Vagina (tissue), 2 donors: Measurements from ENCODE around the gene NR3C2. TPM values are rescaled to one million over a fixed set of nuclear protein-coding genes. Genes with fewer than 3 reads are reported as not detected.

Experiments
- DNase-seq, 2 donors: peaks; one replicate each; pipeline ENCODE4 v3.0.0-alpha.2; 2017; ENCODE audit errors: extremely low spot score in 2 of 2
- H3K27ac ChIP-seq: fragments of 200-600 bp; sonication (generic); one replicate; pipeline ENCODE4 v1.5.1; 2019
- H3K27me3 ChIP-seq: fragments of 200-600 bp; sonication (generic); one replicate; pipeline ENCODE4 v1.5.1; 2019
- H3K36me3 ChIP-seq, 2 donors: fragments of 200-600 bp; sonication (generic); one replicate each; pipeline ENCODE4 v1.5.1; 2017 to 2019
- H3K4me1 ChIP-seq: fragments of 200-600 bp; sonication (generic); one replicate; pipeline ENCODE4 v1.5.1; 2019
- H3K4me3 ChIP-seq, 2 donors: fragments of 200-600 bp; sonication (generic); 1 replicate in 1 of 2; 2 replicates in 1 of 2; pipeline ENCODE4 v1.5.1; 2016 to 2019
- H3K9me3 ChIP-seq: fragments of 200-600 bp; sonication (generic); one replicate; pipeline ENCODE4 v1.5.1; 2019
- POLR2A ChIP-seq, 2 donors: fragments of 450-650 bp; IDR thresholded peaks; one replicate each; pipeline ENCODE4 v1.6.1; 2017; ENCODE audit warnings: antibody characterized with exemption in 2 of 2, mild to moderate bottlenecking in 2 of 2, moderate library complexity in 2 of 2
- POLR2AphosphoS5 ChIP-seq, 2 donors: sonication (generic); formaldehyde crosslinking; IDR thresholded peaks; one replicate each; pipeline ENCODE4 v1.9.0; 2017; ENCODE audit warnings: antibody characterized with exemption in 2 of 2, mild to moderate bottlenecking in 2 of 2, low read depth in 1 of 2; ENCODE audit not compliant: insufficient read depth in 1 of 2
- intact Hi-C: fragments of 100-400 bp; cut with DNase I; formaldehyde crosslinking; loops from one replicate; pipeline ENCODE4 v1.15.1; 2023
- total RNA-seq: library from RNA; depleted of rRNA; stranded (reverse); fragments of >200 nt; gene quantifications from one replicate; pipeline ENCODE4 v1.2.3, GENCODE V29; 2016
- TF ChIP-seq, protein P1 (sequence below), 3 experiments: fragments of 450-650 bp in 2 of 3; fragments of 200-600 bp in 1 of 3; sonication (generic) in 1 of 3; IDR thresholded peaks; one replicate each; pipeline ENCODE4 v1.5.1; 2017 to 2019; ENCODE audit warnings: antibody characterized with exemption in 3 of 3, mild to moderate bottlenecking in 2 of 3, moderate library complexity in 2 of 3

NR3C2 gene
- total RNA-seq, 1 donor from 2014 or later: 9.6 TPM

DNA sequence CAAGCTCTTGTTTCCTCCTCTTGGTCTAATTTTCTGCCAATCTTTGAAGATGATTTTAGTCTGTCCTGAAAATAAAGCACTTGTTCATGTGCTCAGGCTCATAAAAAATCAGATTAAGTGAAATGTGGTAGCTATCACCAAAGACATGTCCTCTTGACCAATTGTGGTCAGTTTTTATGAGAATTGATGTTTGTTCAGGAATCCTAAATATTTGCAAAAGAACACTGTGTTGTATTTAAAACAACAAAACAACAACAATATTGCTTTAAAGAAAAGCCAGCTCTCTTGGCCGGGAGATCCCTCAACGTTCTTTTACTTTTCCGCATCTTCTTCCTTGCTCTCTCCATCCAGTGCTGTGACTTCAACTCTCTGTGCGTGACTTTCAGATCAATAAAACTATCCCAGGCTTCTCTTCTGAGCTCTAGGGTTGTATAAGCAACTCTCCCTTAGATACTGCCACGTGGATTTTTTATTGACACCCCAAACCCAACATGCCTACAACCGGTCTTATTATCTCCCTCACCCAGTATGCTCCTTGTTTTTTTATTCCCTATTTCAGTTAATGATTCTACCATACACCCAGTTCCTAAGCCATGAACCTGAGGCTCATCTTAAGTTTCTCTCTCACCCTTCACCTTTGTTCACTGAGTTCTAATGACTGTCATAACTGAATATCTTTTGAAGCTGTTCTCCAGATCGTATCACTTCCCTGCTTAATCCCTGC lies 400.4 kb downstream of the NR3C2 start:
- H3K4me3 ChIP-seq: no peak overlapping the region
- no peaks in the 10 kb centered on the region for H3K9me3 ChIP-seq

DNA sequence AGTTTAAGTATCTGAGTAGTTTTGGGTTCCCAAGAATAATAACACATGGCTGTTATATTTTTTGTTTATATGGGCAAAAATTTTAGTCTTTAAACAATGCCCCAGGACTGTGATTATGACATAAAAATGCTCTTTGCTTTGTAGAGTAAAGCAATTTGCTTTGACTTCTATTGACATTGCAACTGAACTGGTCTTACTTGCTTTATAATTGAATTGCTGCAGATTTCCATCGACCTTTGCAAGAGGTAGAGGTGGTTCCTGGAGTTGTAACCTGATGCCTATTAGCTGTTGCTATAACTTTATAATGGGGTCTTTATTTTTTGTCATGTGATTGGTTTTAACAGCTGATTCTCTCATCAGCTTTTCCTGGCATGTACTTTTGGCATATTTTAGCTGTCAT lies 407.4 kb downstream of the NR3C2 start:
- H3K4me3 ChIP-seq: no peak overlapping the region
- no peaks in the 10 kb centered on the region for H3K27me3 ChIP-seq
- no peaks in the 10 kb centered on the region for H3K36me3 ChIP-seq
- no peak for DNase-seq
- H3K27ac ChIP-seq: no peak overlapping the region
- no peak for TF ChIP-seq POLR2AphosphoS5 (IDR thresholded peaks at IDR 0.05; ENCODE audit: insufficient read depth in 1 of 2, low read depth in 1 of 2)
- H3K9me3 ChIP-seq: no peaks in the 10 kb centered on the region
- H3K4me1 ChIP-seq: peaks cover 38% of the 10 kb centered on the region
- intact Hi-C loops: no loop called here

More for the DNA sequence above, 400.4 kb downstream of the NR3C2 start:
- TF ChIP-seq POLR2A (IDR thresholded peaks at IDR 0.05) (no peak), POLR2AphosphoS5 (IDR thresholded peaks at IDR 0.05; ENCODE audit: insufficient read depth in 1 of 2, low read depth in 1 of 2) (no peak)
- TF ChIP-seq, protein P1, sequence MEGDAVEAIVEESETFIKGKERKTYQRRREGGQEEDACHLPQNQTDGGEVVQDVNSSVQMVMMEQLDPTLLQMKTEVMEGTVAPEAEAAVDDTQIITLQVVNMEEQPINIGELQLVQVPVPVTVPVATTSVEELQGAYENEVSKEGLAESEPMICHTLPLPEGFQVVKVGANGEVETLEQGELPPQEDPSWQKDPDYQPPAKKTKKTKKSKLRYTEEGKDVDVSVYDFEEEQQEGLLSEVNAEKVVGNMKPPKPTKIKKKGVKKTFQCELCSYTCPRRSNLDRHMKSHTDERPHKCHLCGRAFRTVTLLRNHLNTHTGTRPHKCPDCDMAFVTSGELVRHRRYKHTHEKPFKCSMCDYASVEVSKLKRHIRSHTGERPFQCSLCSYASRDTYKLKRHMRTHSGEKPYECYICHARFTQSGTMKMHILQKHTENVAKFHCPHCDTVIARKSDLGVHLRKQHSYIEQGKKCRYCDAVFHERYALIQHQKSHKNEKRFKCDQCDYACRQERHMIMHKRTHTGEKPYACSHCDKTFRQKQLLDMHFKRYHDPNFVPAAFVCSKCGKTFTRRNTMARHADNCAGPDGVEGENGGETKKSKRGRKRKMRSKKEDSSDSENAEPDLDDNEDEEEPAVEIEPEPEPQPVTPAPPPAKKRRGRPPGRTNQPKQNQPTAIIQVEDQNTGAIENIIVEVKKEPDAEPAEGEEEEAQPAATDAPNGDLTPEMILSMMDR (IDR thresholded peaks at IDR 0.05): no peak
- H3K36me3 ChIP-seq: no peaks in the 10 kb centered on the region
- intact Hi-C loops: no loop called here
- no peak overlapping the region for H3K27ac ChIP-seq
- peaks cover 22% of the 10 kb centered on the region for H3K4me1 ChIP-seq
- H3K27me3 ChIP-seq: no peaks in the 10 kb centered on the region
- no peak for DNase-seq

DNA sequence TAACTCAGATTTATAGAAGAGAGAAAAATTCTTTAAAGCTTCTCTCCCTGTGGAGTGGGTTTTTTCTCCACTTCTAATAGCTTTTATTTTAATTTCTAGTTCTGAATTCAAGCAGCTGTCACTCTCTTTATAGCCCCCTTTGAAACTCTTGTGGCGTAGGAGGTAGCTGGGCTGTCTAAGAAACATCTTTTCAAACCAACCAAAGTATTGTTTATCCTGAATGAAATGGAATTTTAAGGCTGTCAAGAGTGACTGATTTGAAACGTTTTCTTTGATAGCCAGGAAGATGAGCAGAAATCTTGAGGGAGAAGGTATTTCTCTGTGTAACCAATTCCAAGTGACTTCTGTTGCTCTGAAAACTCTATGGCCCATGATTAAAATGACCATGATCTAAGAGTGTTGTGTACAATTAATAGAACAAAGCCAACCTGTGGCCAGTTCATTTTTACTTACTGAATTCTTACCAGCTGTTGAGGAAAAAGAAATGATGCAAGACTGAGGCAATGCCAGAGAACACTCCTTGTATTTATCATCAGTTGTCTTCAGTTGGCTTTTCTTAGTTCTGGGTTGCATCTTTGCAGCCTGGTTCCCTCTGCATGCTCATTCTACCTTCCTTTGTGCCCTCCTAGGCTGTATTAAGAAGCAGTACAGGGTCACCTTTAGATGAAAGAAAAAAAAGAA lies 411.9 kb downstream of the NR3C2 start:
- Histone ChIP-seq H3K36me3 (no peaks in the 10 kb centered on the region), H3K27ac (no peak overlapping the region), H3K9me3 (no peaks in the 10 kb centered on the region), H3K4me3 (no peak overlapping the region), H3K27me3 (no peaks in the 10 kb centered on the region), H3K4me1 (peaks cover 26% of the 10 kb centered on the region)
- intact Hi-C loops: no loop called here
- TF ChIP-seq, protein P1 (IDR thresholded peaks at IDR 0.05): no peak
- TF ChIP-seq POLR2AphosphoS5 (IDR thresholded peaks at IDR 0.05; ENCODE audit: insufficient read depth in 1 of 2, low read depth in 1 of 2) (no peak), POLR2A (IDR thresholded peaks at IDR 0.05) (no peak)
- no peak for DNase-seq

DNA sequence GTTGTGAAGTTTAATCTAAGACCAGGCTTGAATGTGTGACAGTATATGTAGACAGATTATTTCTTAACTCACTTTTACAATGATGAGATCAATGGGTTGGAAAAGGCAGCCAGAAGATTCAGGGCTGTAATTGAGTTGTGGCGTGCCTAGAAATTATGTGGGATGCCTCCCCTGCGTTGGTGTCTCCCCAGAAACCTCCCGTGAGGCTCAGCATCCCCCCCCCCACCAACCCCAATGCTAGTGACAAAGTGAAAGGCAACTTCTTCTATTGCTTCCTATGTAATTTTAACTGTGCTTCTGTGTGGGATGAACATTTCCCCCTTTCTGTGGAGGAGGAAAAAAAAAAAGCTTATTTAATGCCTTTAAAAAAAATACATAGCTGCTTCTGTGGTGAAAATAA lies 412.4 kb downstream of the NR3C2 start:
- no peaks in the 10 kb centered on the region for H3K27me3 ChIP-seq
- no peaks in the 10 kb centered on the region for H3K9me3 ChIP-seq
- H3K4me1 ChIP-seq: peaks cover 22% of the 10 kb centered on the region
- H3K36me3 ChIP-seq: no peaks in the 10 kb centered on the region
- no peak for DNase-seq
- H3K4me3 ChIP-seq: no peak overlapping the region
- no peak overlapping the region for H3K27ac ChIP-seq
- TF ChIP-seq POLR2A (IDR thresholded peaks at IDR 0.05): no peak
- TF ChIP-seq POLR2AphosphoS5 (IDR thresholded peaks at IDR 0.05; ENCODE audit: insufficient read depth in 1 of 2, low read depth in 1 of 2): no peak
- TF ChIP-seq, protein P1 (IDR thresholded peaks at IDR 0.05): no peak
- intact Hi-C loops: no loop called here
